ENCODE data around the gene SERPINE1. TPM values are rescaled to one million over a fixed set of nuclear protein-coding genes. Genes with fewer than 3 reads are reported as not detected.

SERPINE1 gene
- total RNA-seq, 1 experiment from 2014 or later = 12.8 TPM

DNA sequence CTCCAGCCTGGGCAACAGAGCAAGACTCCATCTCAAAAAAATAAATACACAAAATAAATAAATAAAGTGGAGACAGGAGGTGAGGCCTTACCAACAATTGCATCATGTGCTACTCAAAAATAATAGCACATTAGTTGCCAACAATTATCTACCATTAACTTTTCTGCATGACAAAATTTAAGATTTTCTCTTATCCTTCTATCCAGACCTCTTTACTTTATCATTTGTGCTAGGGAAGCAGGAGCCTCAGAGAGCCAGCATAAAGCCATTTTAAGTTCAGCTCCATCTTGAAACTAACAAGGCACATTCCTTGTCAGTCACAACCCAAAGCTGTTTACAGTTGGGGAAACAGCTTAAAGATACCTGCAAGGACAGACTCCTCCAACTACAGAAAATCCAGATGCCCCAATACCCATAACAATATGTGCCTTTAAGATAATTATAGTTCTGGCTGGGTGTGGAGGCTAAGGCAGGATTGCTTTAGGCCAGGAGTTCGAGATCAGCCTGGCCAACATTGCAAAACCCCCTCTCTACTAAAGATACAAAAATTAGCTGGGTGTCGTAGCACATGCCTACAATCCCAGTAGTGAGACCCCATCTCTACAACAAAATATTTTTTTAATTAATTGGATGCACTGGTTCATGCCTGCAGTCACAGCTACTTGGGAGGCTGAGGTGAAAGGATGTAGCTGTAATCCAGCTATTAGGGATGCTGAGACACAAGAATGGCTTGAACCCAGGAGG, 25.2 kb downstream of the SERPINE1 start (continued):
- TF ChIP-seq, protein P1, sequence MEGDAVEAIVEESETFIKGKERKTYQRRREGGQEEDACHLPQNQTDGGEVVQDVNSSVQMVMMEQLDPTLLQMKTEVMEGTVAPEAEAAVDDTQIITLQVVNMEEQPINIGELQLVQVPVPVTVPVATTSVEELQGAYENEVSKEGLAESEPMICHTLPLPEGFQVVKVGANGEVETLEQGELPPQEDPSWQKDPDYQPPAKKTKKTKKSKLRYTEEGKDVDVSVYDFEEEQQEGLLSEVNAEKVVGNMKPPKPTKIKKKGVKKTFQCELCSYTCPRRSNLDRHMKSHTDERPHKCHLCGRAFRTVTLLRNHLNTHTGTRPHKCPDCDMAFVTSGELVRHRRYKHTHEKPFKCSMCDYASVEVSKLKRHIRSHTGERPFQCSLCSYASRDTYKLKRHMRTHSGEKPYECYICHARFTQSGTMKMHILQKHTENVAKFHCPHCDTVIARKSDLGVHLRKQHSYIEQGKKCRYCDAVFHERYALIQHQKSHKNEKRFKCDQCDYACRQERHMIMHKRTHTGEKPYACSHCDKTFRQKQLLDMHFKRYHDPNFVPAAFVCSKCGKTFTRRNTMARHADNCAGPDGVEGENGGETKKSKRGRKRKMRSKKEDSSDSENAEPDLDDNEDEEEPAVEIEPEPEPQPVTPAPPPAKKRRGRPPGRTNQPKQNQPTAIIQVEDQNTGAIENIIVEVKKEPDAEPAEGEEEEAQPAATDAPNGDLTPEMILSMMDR (IDR thresholded peaks at IDR 0.05 in 2 of 3, conservative IDR thresholded peaks at IDR 0.05 in 1 of 3; ENCODE audit: borderline replicate concordance in 1 of 3, insufficient read depth in 1 of 3, low read depth in 2 of 3, low read length in 2 of 3) = no peak

DNA sequence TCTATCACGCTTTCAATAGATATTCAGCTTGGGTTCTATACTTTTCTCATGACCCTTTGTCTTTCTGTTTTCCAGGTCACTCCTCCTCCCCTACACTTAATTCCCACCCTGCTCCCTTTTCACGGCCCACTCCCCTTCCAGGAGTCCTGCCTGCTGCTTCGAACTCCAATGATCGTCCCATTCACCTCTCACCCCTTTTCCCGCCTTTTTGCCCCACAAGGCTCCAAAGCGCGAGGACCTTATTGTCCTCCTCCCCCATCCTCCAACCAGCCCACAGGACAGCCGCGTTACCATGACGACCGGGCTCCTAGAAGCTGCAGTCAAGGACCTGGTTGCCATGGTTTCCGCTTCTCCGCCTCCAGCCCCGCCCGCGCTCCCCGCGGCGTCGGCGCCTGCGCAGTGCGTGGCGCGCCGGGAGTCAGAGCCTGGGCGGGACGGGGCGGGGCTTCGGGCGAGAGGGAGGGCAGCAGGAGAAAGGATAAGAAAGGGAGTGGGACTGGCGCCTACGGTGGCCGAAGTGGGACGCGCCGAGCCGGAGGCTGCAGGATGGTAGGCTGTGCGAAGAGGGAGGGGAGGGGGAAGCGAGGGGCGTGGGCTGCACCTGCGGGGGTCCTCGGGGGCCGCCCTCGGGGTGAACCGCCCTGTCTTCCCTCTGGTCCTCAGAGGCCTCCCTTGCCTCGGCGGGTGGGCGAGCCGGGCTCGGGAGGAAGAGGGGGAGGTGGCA, 27.2 kb downstream of the SERPINE1 start, which contains the start of gene AP1S1:
AP1S1 (plus strand) TSS at position 508 of the 724 bp plus-strand sequence; CDS start at position 547, 39 bp downstream.
- ChIA-PET CTCF (interaction anchor here (1.0 to 3.1 kb wide), 2 partner anchors 10 to 39 kb away, joined by 4 to 37 read pairs; no protein-coding TSS in a partner anchor), POLR2A (interaction anchor here (1.0 to 3.1 kb wide), 3 partner anchors 9 to 11 kb away, joined by 3 to 10 read pairs (median 4); no protein-coding TSS in a partner anchor), RAD21 (ENCODE audit: low non-redundant PET in 1 of 2, low total read pairs in 2 of 2, uncharacterized antibody in 2 of 2, unreplicated experiment in 2 of 2) (no interaction called here)
- H3K4me3 ChIP-seq (replicated peaks in 1 of 2; ENCODE audit: low read depth in 1 of 2, low read length in 2 of 2) = peak within 1 kb of the TSS; percentile 74 to 85
- H3K36me3 ChIP-seq (ENCODE audit: control insufficient read depth in 1 of 2, insufficient read depth in 2 of 2, low read length in 2 of 2) = peaks cover 4 to 30% of the 10 kb centered on the region in 2 experiments; a peak in 3 of 4 replicates
- peak within 1 kb of the TSS; percentile 98 for H3K4me2 ChIP-seq (ENCODE audit: low read length)
- intact Hi-C loops (cut with micrococcal nuclease) = no loop called here
- H3K9me3 ChIP-seq (ENCODE audit: control insufficient read depth in 1 of 2, insufficient read depth in 1 of 2, low read depth in 1 of 2, low read length in 2 of 2) = no peaks in the 10 kb centered on the region
- peak; percentile 89 for ATAC-seq
- BruUV-seq (replicated peaks) = no TSS peak
- H3K27me3 ChIP-seq (ENCODE audit: insufficient read depth, low read length) = no peaks in the 10 kb centered on the region
- peaks cover 28 to 43% of the 10 kb centered on the region in 2 experiments for H3K4me1 ChIP-seq (ENCODE audit: control insufficient read depth in 1 of 2, insufficient read depth in 2 of 2, low read length in 2 of 2)
- no peaks in the 10 kb centered on the region for H3K9me2 ChIP-seq (ENCODE audit: insufficient read depth)
- TF ChIP-seq POLR2AphosphoS5 (IDR thresholded peaks at IDR 0.05; ENCODE audit: low read depth, low read length) (peak; percentile 82), EGR1 (IDR thresholded peaks at IDR 0.05; ENCODE audit: low read depth) (no peak), ZNF274 (IDR thresholded peaks at IDR 0.05; ENCODE audit: low read depth, low read length) (no peak)
- TF ChIP-seq, protein P2, sequence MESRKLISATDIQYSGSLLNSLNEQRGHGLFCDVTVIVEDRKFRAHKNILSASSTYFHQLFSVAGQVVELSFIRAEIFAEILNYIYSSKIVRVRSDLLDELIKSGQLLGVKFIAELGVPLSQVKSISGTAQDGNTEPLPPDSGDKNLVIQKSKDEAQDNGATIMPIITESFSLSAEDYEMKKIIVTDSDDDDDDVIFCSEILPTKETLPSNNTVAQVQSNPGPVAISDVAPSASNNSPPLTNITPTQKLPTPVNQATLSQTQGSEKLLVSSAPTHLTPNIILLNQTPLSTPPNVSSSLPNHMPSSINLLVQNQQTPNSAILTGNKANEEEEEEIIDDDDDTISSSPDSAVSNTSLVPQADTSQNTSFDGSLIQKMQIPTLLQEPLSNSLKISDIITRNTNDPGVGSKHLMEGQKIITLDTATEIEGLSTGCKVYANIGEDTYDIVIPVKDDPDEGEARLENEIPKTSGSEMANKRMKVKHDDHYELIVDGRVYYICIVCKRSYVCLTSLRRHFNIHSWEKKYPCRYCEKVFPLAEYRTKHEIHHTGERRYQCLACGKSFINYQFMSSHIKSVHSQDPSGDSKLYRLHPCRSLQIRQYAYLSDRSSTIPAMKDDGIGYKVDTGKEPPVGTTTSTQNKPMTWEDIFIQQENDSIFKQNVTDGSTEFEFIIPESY (IDR thresholded peaks at IDR 0.05; ENCODE audit: extremely low read depth, insufficient replicate concordance, low read length) = peak; percentile 68
- H3K27ac ChIP-seq (ENCODE audit: low read depth, low read length) = peak within 1 kb of the TSS; percentile 78
- no peak within 1 kb of the TSS for H2AFZ ChIP-seq (ENCODE audit: low read depth, low read length, poor library complexity, severe bottlenecking)
- DNase-seq (ENCODE audit: low read depth, low spot score) = peak; percentile 96
- no peaks in the 10 kb centered on the region for H4K20me1 ChIP-seq (ENCODE audit: insufficient read depth)
- peak within 1 kb of the TSS; percentile 94 for H3K9ac ChIP-seq (ENCODE audit: low read length)
- peaks cover 39% of the 10 kb centered on the region for H3K79me2 ChIP-seq (ENCODE audit: insufficient read depth, low read length)
